Neural progenitor cell (in vitro differentiated cells): ENCODE data around the gene CDC42EP4.

Experiments
- EZH2 ChIP-seq: fragments of 200-600 bp; sonication (generic); IDR thresholded peaks from 2 replicates; pipeline ENCODE4 v1.6.1; 2017; ENCODE audit warnings: antibody characterized with exemption, mild to moderate bottlenecking, moderate library complexity
- EZH2phosphoT487 ChIP-seq: fragments of 200-600 bp; sonication (generic); IDR thresholded peaks from 2 replicates; pipeline ENCODE4 v1.6.1; 2017; ENCODE audit warnings: antibody characterized with exemption
- TF ChIP-seq, protein P1 (sequence below): fragments of 200-600 bp; sonication (generic); IDR thresholded peaks from 2 replicates; pipeline ENCODE4 v1.5.1; 2017; ENCODE audit warnings: antibody characterized with exemption, mild to moderate bottlenecking

DNA sequence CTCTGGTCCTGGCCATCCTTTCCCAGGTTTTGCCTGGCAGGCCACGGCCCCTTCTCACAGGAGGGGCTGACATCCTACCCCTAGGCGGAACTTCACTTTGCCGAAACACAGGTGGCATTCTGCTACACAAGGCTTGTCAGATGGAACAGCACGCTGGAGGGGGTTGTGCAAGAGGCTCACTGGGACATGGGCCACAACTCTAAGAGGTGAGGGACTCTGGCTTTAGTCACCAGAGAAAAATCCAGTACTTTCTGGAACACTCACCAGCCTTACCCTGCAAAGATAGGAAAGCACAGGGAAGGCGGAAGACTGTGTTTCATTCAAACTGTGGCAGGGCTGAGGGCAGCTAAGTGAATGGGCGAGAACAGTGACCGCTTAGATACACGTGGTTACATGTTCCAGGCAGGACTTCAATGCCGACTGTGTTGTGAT, 18.3 kb downstream of the CDC42EP4 start:
- TF ChIP-seq, protein P1, sequence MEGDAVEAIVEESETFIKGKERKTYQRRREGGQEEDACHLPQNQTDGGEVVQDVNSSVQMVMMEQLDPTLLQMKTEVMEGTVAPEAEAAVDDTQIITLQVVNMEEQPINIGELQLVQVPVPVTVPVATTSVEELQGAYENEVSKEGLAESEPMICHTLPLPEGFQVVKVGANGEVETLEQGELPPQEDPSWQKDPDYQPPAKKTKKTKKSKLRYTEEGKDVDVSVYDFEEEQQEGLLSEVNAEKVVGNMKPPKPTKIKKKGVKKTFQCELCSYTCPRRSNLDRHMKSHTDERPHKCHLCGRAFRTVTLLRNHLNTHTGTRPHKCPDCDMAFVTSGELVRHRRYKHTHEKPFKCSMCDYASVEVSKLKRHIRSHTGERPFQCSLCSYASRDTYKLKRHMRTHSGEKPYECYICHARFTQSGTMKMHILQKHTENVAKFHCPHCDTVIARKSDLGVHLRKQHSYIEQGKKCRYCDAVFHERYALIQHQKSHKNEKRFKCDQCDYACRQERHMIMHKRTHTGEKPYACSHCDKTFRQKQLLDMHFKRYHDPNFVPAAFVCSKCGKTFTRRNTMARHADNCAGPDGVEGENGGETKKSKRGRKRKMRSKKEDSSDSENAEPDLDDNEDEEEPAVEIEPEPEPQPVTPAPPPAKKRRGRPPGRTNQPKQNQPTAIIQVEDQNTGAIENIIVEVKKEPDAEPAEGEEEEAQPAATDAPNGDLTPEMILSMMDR = no peak
- no peak for TF ChIP-seq EZH2
- no peak for TF ChIP-seq EZH2phosphoT487
